ENCODE results near the gene C1orf52. TPM values are rescaled to one million over a fixed set of nuclear protein-coding genes. Genes with fewer than 3 reads are reported as not detected.

The C1orf52 gene
- polyA plus RNA-seq, 3 donors: 18.5 to 29.1 (median 19.7) TPM

DNA sequence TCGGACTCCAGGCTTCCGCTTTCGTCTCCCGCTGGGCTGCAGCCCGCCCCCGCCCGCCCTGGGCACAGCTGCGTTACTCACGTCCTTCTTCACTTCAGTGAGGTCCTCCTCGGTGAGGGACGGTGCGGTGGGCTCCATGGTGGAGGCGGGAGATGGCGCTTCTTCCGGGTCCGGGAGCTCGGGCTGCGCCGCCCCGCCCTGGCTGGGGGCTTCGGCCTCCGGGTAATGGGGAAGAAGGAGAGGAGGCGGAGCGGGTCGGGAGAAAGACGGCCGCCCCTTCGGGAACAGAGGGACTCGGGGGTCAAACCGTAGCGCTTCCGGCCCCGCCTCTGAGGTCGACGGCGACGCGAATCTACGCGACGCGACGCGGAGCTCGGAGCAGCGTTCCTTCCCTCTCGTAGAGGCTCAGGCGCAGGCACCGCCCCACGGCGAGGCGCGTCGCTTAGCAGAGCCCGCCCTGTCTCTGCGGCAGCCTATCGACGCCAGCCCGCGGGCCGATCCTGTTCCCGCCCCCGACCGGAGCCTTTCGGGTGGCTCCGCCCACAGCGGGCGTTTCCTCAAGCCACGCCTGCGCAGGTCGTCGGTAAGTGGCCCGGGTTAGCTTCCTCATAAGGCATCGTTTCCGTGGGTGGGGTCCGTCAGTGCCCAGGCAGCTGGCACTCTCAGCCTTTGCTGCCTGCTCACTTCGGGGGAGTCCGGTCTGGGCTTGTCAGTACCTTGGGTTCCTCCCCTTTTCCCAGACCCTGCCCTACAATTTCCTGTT is 16.9 kb upstream of the C1orf52 start, which contains the start of gene BCL10:
BCL10 (minus strand) TSS at position 418 of the 763 bp plus-strand sequence; CDS start at position 138, 280 bp downstream.
- Mint-ChIP-seq H3K4me1 (peaks cover 57% of the 10 kb centered on the region), H3K27ac (peak within 1 kb of the TSS; percentile 96 to 99 (median 98)), H3K4me3 (peak within 1 kb of the TSS; percentile 85 to 91), H3K9me3 (peaks cover 0 to 2% (median 0%) of the 10 kb centered on the region in 7 donors), H3K27me3 (ENCODE audit: low read depth in 3 of 3) (peaks cover 1 to 3% (median 2%) of the 10 kb centered on the region in 3 donors), H3K36me3 (peaks cover 24 to 26% of the 10 kb centered on the region in 2 donors)
- H3K79me2 ChIP-seq (ENCODE audit: insufficient read depth, low read length): peaks cover 49% of the 10 kb centered on the region
- peak within 1 kb of the TSS; percentile 95 for H3K27ac ChIP-seq (ENCODE audit: low read depth in 1 of 2, low read length in 2 of 2)
- DNase-seq: peak; percentile 99 to 100 (median 100)
- peak within 1 kb of the TSS; percentile 83 to 94 (median 92) for H3K4me3 ChIP-seq (replicated peaks in 1 of 3; ENCODE audit: low read depth in 2 of 3, low read length in 3 of 3)
- H3K4me1 ChIP-seq (ENCODE audit: control insufficient read depth in 1 of 2, insufficient read depth in 2 of 2, low read length in 2 of 2): peaks cover 44 to 60% of the 10 kb centered on the region in 2 donors
- peaks cover 41% of the 10 kb centered on the region for H4K20me1 ChIP-seq (ENCODE audit: insufficient read depth, low read length)
- peak within 1 kb of the TSS; percentile 91 for H3K4me2 ChIP-seq (replicated peaks; ENCODE audit: extremely low read depth, low read length, poor library complexity, severe bottlenecking)
- WGBS (ENCODE audit: insufficient coverage): under 1% methylated on average over 77 of the region's 78 CpGs
- H3K9me3 ChIP-seq (replicated peaks in 1 of 2; ENCODE audit: control insufficient read depth in 1 of 2, insufficient read depth in 1 of 2, low read length in 2 of 2): no peaks in the 10 kb centered on the region
- peak within 1 kb of the TSS; percentile 92 for H3K9ac ChIP-seq (ENCODE audit: insufficient read depth, low read length, poor library complexity, severe bottlenecking)
- H3K27me3 ChIP-seq (ENCODE audit: control insufficient read depth in 2 of 2, insufficient read depth in 2 of 2, low read length in 2 of 2): no peaks in the 10 kb centered on the region
- H2AFZ ChIP-seq (ENCODE audit: insufficient read depth, low read depth, low read length, poor library complexity, severe bottlenecking): peak within 1 kb of the TSS; percentile 62
- TF ChIP-seq CTCF (IDR thresholded peaks at IDR 0.05): no peak
- intact Hi-C loops (cut with micrococcal nuclease): loop anchor here in 1 of 2 donors (10.0 kb wide), 1 partner anchor 702 kb away; the partner anchor contains the start of gene CTBS
- H3K36me3 ChIP-seq (replicated peaks in 1 of 2; ENCODE audit: control insufficient read depth in 1 of 2, insufficient read depth in 2 of 2, low read length in 2 of 2): peaks cover 5 to 25% of the 10 kb centered on the region in 2 donors

DNA sequence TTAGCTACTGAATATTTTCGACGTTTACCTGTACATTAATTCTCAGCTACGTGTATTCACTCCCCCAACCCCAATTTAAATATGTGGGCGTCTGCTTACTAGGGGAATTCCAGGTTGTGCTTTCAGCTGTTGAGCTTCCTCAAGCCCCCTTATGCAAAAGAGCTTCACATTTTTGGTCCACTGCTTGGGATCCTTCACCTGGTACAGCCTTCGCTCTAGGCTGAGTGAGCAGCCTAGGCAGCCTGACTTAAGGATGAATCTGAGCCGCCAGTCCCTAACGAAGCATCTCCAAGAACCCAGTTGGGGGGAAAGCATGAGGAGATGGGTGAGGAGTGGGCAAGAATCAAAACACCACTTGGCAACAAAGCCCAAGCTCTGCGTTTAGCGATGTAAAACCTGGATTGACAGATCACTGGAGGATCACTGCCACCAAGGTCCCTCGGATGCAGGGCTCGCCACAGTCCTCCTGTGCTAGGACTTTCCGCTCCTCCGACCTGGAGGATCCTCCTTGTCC is 16.3 kb upstream of the C1orf52 start:
- Histone ChIP-seq H3K4me2 (replicated peaks; ENCODE audit: extremely low read depth, low read length, poor library complexity, severe bottlenecking) (peak overlapping the region; percentile 91), H3K36me3 (replicated peaks in 1 of 2; ENCODE audit: control insufficient read depth in 1 of 2, insufficient read depth in 2 of 2, low read length in 2 of 2) (peaks cover 11 to 32% of the 10 kb centered on the region in 2 donors), H3K9ac (ENCODE audit: insufficient read depth, low read length, poor library complexity, severe bottlenecking) (peak overlapping the region; percentile 92), H3K9me3 (replicated peaks in 1 of 2; ENCODE audit: control insufficient read depth in 1 of 2, insufficient read depth in 1 of 2, low read length in 2 of 2) (no peaks in the 10 kb centered on the region), H3K27ac (ENCODE audit: low read depth in 1 of 2, low read length in 2 of 2) (peak overlapping the region; percentile 95), H3K4me1 (ENCODE audit: control insufficient read depth in 1 of 2, insufficient read depth in 2 of 2, low read length in 2 of 2) (peaks cover 44 to 60% of the 10 kb centered on the region in 2 donors), H2AFZ (ENCODE audit: insufficient read depth, low read depth, low read length, poor library complexity, severe bottlenecking) (peak overlapping the region; percentile 62), H3K27me3 (ENCODE audit: control insufficient read depth in 2 of 2, insufficient read depth in 2 of 2, low read length in 2 of 2) (no peaks in the 10 kb centered on the region), H3K4me3 (replicated peaks in 1 of 3; ENCODE audit: low read depth in 2 of 3, low read length in 3 of 3) (peak overlapping the region; percentile 83 to 94 (median 92)), H3K79me2 (ENCODE audit: insufficient read depth, low read length) (peaks cover 55% of the 10 kb centered on the region), H4K20me1 (ENCODE audit: insufficient read depth, low read length) (peaks cover 48% of the 10 kb centered on the region)
- Mint-ChIP-seq H3K4me3 (peak overlapping the region; percentile 85 to 91), H3K4me1 (peaks cover 57% of the 10 kb centered on the region), H3K9me3 (peaks cover 0 to 2% (median 0%) of the 10 kb centered on the region in 7 donors), H3K27me3 (ENCODE audit: low read depth in 3 of 3) (peaks cover 0 to 2% (median 1%) of the 10 kb centered on the region in 3 donors), H3K27ac (peak overlapping the region; percentile 96 to 99 (median 98)), H3K36me3 (peaks cover 30 to 32% of the 10 kb centered on the region in 2 donors)
- intact Hi-C loops (cut with micrococcal nuclease): loop anchor here in 1 of 2 donors (10.0 kb wide), 1 partner anchor 701 kb away; the partner anchor contains the start of gene CTBS
- 0% methylated on average over 8 of the region's 13 CpGs for WGBS (ENCODE audit: insufficient coverage)
- no peak for TF ChIP-seq CTCF (IDR thresholded peaks at IDR 0.05)
- DNase-seq: peak in 2 of 3 donors; percentile 26 to 58

All from CD14-positive monocyte (primary cell).